HCT116 (cell line): ENCODE measurements around the gene CPLX3. TPM values are rescaled to one million over a fixed set of nuclear protein-coding genes. Genes with fewer than 3 reads are reported as not detected.

Experiments used
- ATAC-seq: fragments of 200-7000 bp; cut with Tn5 transposase; 2 replicates; pipeline ENCODE4 v1.9.1; 2020; ENCODE audit warnings: mild to moderate bottlenecking, moderate library complexity
- BruUV-seq: library from RNA; stranded (reverse); fragments of 400-500 nt; replicated peaks from 2 replicates; lab custom pipeline; 2021; lab: Mats Ljungman, UMichigan
- CTCF ChIA-PET: fragments of 300-600 bp; sonication (Branson Sonifier 250); formaldehyde crosslinking; loops from one replicate; lab custom pipeline; 2021; ENCODE audit warnings: antibody characterized with exemption; lab: Charles Lee
- POLR2A ChIA-PET: fragments of 300-600, 350-600 bp; sonication (Branson Sonifier 250); formaldehyde crosslinking; loops from one replicate; lab custom pipeline; 2021; ENCODE audit warnings: antibody characterized with exemption; lab: Charles Lee
- RAD21 ChIA-PET, 2 experiments: fragments of 300-600 bp; sonication (Branson Sonifier 250); formaldehyde crosslinking; loops; one replicate each; lab custom pipeline; 2023; ENCODE audit warnings: low total read pairs in 2 of 2; ENCODE audit not compliant: uncharacterized antibody in 2 of 2, unreplicated experiment in 2 of 2, low non-redundant PET in 1 of 2; lab: Charles Lee
- DNase-seq: peaks from one replicate; pipeline ENCODE4 v3.0.0-alpha.2; 2010; ENCODE audit warnings: low read depth, low spot score
- H2AFZ ChIP-seq: fragments of 200-600 bp; shearing (Covaris generic), sonication (generic); 2 replicates; pipeline ENCODE4 v1.6.1; 2017; ENCODE audit warnings: low read depth, mixed run types, mixed read lengths, antibody characterized with exemption, low read length; ENCODE audit not compliant: poor library complexity, severe bottlenecking
- H3K27ac ChIP-seq: 2 replicates; pipeline ENCODE4 v1.5.1; 2012; ENCODE audit warnings: low read depth, low read length
- H3K27me3 ChIP-seq: fragments of 200-600 bp; sonication (generic); 2 replicates; pipeline ENCODE4 v1.6.1; 2016; ENCODE audit warnings: mixed run types, low read length, mixed read lengths; ENCODE audit not compliant: insufficient read depth
- H3K36me3 ChIP-seq, 2 experiments: fragments of 200-500 bp in 1 of 2; fragments of 200-600 bp in 1 of 2; sonication (Bioruptor generic) in 1 of 2; sonication (generic) in 1 of 2; 2 replicates each; pipeline versions ENCODE4 v1.5.1 to v1.6.1; 2014 to 2016; ENCODE audit warnings: low read length in 2 of 2, inconsistent platforms in 1 of 2, mixed read lengths in 1 of 2, mixed run types in 1 of 2; ENCODE audit not compliant: insufficient read depth in 2 of 2, control insufficient read depth in 1 of 2
- H3K4me1 ChIP-seq, 2 experiments: fragments of 200-600 bp in 1 of 2; sonication (generic) in 1 of 2; 2 replicates each; pipeline versions ENCODE4 v1.5.1 to v1.6.1; 2012 to 2017; ENCODE audit warnings: low read length in 2 of 2, inconsistent platforms in 1 of 2, mild to moderate bottlenecking in 1 of 2, mixed read lengths in 1 of 2, mixed run types in 1 of 2, moderate library complexity in 1 of 2; ENCODE audit not compliant: insufficient read depth in 2 of 2, control insufficient read depth in 1 of 2
- H3K4me2 ChIP-seq: fragments of 200-600 bp; sonication (generic); 2 replicates; pipeline ENCODE4 v1.6.1; 2017; ENCODE audit warnings: mixed run types, low read length, mixed read lengths
- H3K4me3 ChIP-seq, 2 experiments: fragments of 200-600 bp in 1 of 2; sonication (generic) in 1 of 2; replicated peaks in 1 of 2; 2 replicates each; pipeline ENCODE4 v1.5.1; 2011 to 2016; ENCODE audit warnings: low read length in 2 of 2, control low read depth in 1 of 2, low read depth in 1 of 2, mild to moderate bottlenecking in 1 of 2, mixed read lengths in 1 of 2, mixed run types in 1 of 2
- H3K79me2 ChIP-seq: fragments of 200-600 bp; sonication (generic); 2 replicates; pipeline ENCODE4 v1.6.1; 2017; ENCODE audit warnings: mild to moderate bottlenecking, mixed run types, low read length, moderate library complexity, mixed read lengths; ENCODE audit not compliant: insufficient read depth
- H3K9ac ChIP-seq: fragments of 200-600 bp; sonication (generic); 2 replicates; pipeline ENCODE4 v1.6.1; 2016; ENCODE audit warnings: low read length, mixed read lengths
- H3K9me2 ChIP-seq: fragments of 200-600 bp; sonication (generic), shearing (Covaris generic); 2 replicates; pipeline ENCODE4 v1.6.1; 2017; ENCODE audit warnings: mixed run types, mild to moderate bottlenecking, moderate library complexity; ENCODE audit not compliant: insufficient read depth
- H3K9me3 ChIP-seq, 2 experiments: fragments of 200-500 bp in 1 of 2; fragments of 200-600 bp in 1 of 2; sonication (Bioruptor generic) in 1 of 2; sonication (generic) in 1 of 2; 2 replicates each; pipeline ENCODE4 v1.6.1; 2014 to 2017; ENCODE audit warnings: low read length in 2 of 2, mixed read lengths in 2 of 2, inconsistent platforms in 1 of 2, low read depth in 1 of 2, mild to moderate bottlenecking in 1 of 2, mixed run types in 1 of 2, moderate library complexity in 1 of 2; ENCODE audit not compliant: control insufficient read depth in 1 of 2, insufficient read depth in 1 of 2
- H4K20me1 ChIP-seq: fragments of 200-600 bp; sonication (generic), shearing (Covaris generic); 2 replicates; pipeline ENCODE4 v1.6.1; 2017; ENCODE audit warnings: mixed run types, mild to moderate bottlenecking, moderate library complexity; ENCODE audit not compliant: insufficient read depth
- ATF3 ChIP-seq: IDR thresholded peaks from 2 replicates; pipeline ENCODE4 v1.6.1; 2012
- CBX3 ChIP-seq: IDR thresholded peaks from 2 replicates; pipeline ENCODE4 v1.6.1; 2012; ENCODE audit warnings: low read depth
- CEBPB ChIP-seq: IDR thresholded peaks from 2 replicates; pipeline ENCODE4 v1.6.1; 2012; ENCODE audit warnings: low read depth
- EZH2phosphoT487 ChIP-seq: fragments of 200-600 bp; IDR thresholded peaks from 2 replicates; pipeline ENCODE4 v1.6.1; 2018; ENCODE audit warnings: antibody characterized with exemption, borderline replicate concordance
- RAD21 ChIP-seq: IDR thresholded peaks from 2 replicates; pipeline ENCODE4 v1.6.1; 2012; ENCODE audit warnings: low read depth, mild to moderate bottlenecking
- SP1 ChIP-seq: IDR thresholded peaks from 2 replicates; pipeline ENCODE4 v1.6.1; 2012; ENCODE audit warnings: low read depth
- SRF ChIP-seq: IDR thresholded peaks from 2 replicates; pipeline ENCODE4 v1.6.1; 2012; ENCODE audit warnings: low read depth
- YY1 ChIP-seq: IDR thresholded peaks from 2 replicates; pipeline ENCODE4 v1.6.1; 2011; ENCODE audit warnings: low read length, low read depth, moderate library complexity, mild to moderate bottlenecking; ENCODE audit not compliant: insufficient replicate concordance; ENCODE audit errors: extremely low read depth
- intact Hi-C: fragments of 100-400 bp; cut with micrococcal nuclease; formaldehyde crosslinking; loops from 2 replicates; pipeline ENCODE4 v1.10.0; 2022
- total RNA-seq: library from RNA; stranded (reverse); gene quantifications from one replicate; pipeline ENCODE4 v1.2.1, GENCODE V29; 2021; ENCODE audit not compliant: unreplicated experiment
- TF ChIP-seq, protein P1 (sequence below): IDR thresholded peaks from 2 replicates; pipeline ENCODE4 v1.6.1; 2011; ENCODE audit warnings: mild to moderate bottlenecking, low read length, moderate library complexity; ENCODE audit not compliant: insufficient replicate concordance; ENCODE audit errors: extremely low read depth

The CPLX3 gene
- total RNA-seq, 1 experiment from 2014 or later: not detected

DNA sequence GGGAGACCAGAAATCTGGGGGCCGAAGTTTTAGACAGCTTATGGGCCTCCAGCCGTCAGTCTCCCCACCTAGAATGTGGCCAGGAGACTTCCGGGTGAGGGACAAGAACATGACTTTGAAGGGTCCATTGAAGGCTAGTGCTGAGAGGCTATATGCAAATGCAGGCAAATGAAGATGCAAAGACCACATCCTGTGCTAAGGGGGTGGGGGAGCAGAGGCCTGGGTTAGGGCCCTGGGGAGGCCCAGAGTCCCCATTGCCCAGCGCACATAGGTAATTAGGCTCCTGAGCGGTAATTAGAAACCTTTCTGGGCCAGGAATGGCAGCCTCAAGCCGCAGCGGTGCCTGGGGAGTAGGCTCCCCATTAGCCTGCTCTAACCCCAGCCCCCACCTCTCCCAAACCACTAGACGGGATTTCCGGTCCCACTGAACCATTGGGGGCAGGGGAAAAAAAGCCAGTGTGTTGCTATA, 37.7 kb upstream of the CPLX3 start:
- Histone ChIP-seq H3K9ac (no peak overlapping the region), H4K20me1 (peaks cover 12% of the 10 kb centered on the region; the same call in 1 of the 2 replicates), H2AFZ (no peak overlapping the region), H3K36me3 (peaks cover 0 to 5% of the 10 kb centered on the region in 2 experiments; a peak in 3 of 4 replicates), H3K4me3 (no peak overlapping the region), H3K27ac (no peak overlapping the region; the same call in 1 of the 2 replicates), H3K27me3 (no peaks in the 10 kb centered on the region), H3K79me2 (peaks cover 97% of the 10 kb centered on the region), H3K9me2 (no peaks in the 10 kb centered on the region), H3K9me3 (no peaks in the 10 kb centered on the region), H3K4me2 (peak overlapping the region; percentile 2; the same call in 1 of the 2 replicates), H3K4me1 (peaks cover 15 to 34% of the 10 kb centered on the region in 2 experiments)
- BruUV-seq: no TSS peak
- RAD21 ChIA-PET: no interaction called here
- TF ChIP-seq SRF (no peak), ATF3 (no peak), EZH2phosphoT487 (no peak), CBX3 (no peak), SP1 (no peak), YY1 (no peak), RAD21 (no peak), CEBPB (no peak)
- TF ChIP-seq, protein P1, sequence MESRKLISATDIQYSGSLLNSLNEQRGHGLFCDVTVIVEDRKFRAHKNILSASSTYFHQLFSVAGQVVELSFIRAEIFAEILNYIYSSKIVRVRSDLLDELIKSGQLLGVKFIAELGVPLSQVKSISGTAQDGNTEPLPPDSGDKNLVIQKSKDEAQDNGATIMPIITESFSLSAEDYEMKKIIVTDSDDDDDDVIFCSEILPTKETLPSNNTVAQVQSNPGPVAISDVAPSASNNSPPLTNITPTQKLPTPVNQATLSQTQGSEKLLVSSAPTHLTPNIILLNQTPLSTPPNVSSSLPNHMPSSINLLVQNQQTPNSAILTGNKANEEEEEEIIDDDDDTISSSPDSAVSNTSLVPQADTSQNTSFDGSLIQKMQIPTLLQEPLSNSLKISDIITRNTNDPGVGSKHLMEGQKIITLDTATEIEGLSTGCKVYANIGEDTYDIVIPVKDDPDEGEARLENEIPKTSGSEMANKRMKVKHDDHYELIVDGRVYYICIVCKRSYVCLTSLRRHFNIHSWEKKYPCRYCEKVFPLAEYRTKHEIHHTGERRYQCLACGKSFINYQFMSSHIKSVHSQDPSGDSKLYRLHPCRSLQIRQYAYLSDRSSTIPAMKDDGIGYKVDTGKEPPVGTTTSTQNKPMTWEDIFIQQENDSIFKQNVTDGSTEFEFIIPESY: no peak
- POLR2A ChIA-PET: no interaction called here
- no peak for DNase-seq
- intact Hi-C loops: loop anchor here (10.0 kb wide), 1 partner anchor 416 kb away; the partner anchor contains the start of gene C15orf39
- CTCF ChIA-PET: interaction anchor here (1.0 to 2.7 kb wide), 6 partner anchors 8 to 20 kb away, joined by 3 to 12 read pairs (median 5); no protein-coding TSS in a partner anchor
- ATAC-seq: no peak
